K562 (cell line): ENCODE measurements around the gene CMSS1. TPM values are rescaled to one million over a fixed set of nuclear protein-coding genes. Genes with fewer than 3 reads are reported as not detected.
A peak's percentile ranks its signal among the peaks of the same experiment; 100 is the strongest.

Experiments used
- ATAC-seq: fragments of 200-7000 bp; cut with Tn5 transposase; 3 replicates; pipeline ENCODE4 v1.9.1; 2020; ENCODE audit warnings: moderate library complexity
- BruUV-seq: library from RNA; stranded (reverse); fragments of 400-500 nt; replicated peaks from 2 replicates; lab custom pipeline; 2021; lab: Mats Ljungman, UMichigan
- CTCF ChIA-PET: fragments of 300-600 bp; formaldehyde crosslinking; extraction: SDS; loops from one replicate; lab custom pipeline; 2021; ENCODE audit warnings: low intra/inter-chr PET ratio; lab: Yijun Ruan, JAX
- POLR2A ChIA-PET: fragments of 300-600, 350-650 bp; sonication (Branson Sonifier 250); formaldehyde crosslinking; extraction: SDS; loops from one replicate; lab custom pipeline; 2021; ENCODE audit warnings: antibody characterized with exemption, inconsistent platforms; lab: Yijun Ruan, JAX
- DNase-seq, 4 experiments: peaks; one replicate each; pipeline versions ENCODE4 v3.0.0 to v3.0.0-alpha.2; 2011 to 2018; ENCODE audit warnings: low spot score in 3 of 4, mixed read lengths in 3 of 4; ENCODE audit errors: extremely low read depth in 1 of 4
- FAIRE-seq: peaks from 2 replicates; lab custom pipeline; 2011; peaks lifted over from hg19 to GRCh38; lab: Jason Lieb, UNC
- H2AFZ ChIP-seq: 2 replicates; pipeline ENCODE4 v1.6.0; 2011; ENCODE audit warnings: low read depth, low read length, control low read depth, inconsistent platforms
- H3K27ac ChIP-seq: fragments of 200-600 bp; 3 replicates; pipeline ENCODE4 v1.8.0; 2011; ENCODE audit warnings: low read depth, mild to moderate bottlenecking, control low read depth, inconsistent platforms, low read length, moderate library complexity, mixed read lengths; ENCODE audit errors: extremely low read depth
- H3K27me3 ChIP-seq, 2 experiments: fragments of 300-600 bp in 1 of 2; 2 replicates in 1 of 2; 3 replicates in 1 of 2; pipeline versions ENCODE4 v1.6.0 to v1.8.0; 2011; ENCODE audit warnings: inconsistent platforms in 2 of 2, low read length in 2 of 2, mild to moderate bottlenecking in 1 of 2, mixed read lengths in 1 of 2, moderate library complexity in 1 of 2; ENCODE audit not compliant: control insufficient read depth in 2 of 2, insufficient read depth in 2 of 2
- H3K36me3 ChIP-seq: fragments of 300-600 bp; 3 replicates; pipeline ENCODE4 v1.8.0; 2011; ENCODE audit warnings: mild to moderate bottlenecking, low read length, inconsistent platforms; ENCODE audit not compliant: control insufficient read depth, insufficient read depth
- H3K4me1 ChIP-seq, 2 experiments: fragments of 200-600 bp in 1 of 2; replicated peaks in 1 of 2; 2 replicates in 1 of 2; 3 replicates in 1 of 2; pipeline versions ENCODE4 v1.5.1 to v1.8.0; 2011; ENCODE audit warnings: inconsistent platforms in 2 of 2, low read length in 2 of 2, mild to moderate bottlenecking in 1 of 2, mixed read lengths in 1 of 2, moderate library complexity in 1 of 2; ENCODE audit not compliant: control insufficient read depth in 2 of 2, insufficient read depth in 2 of 2
- H3K4me2 ChIP-seq: 2 replicates; pipeline ENCODE4 v1.6.1; 2011; ENCODE audit warnings: low read length, control low read depth, inconsistent platforms, mixed read lengths; ENCODE audit not compliant: insufficient read depth
- H3K4me3 ChIP-seq: fragments of 200-600 bp; sonication (generic), shearing (Covaris generic); 2 replicates; pipeline ENCODE4 v1.5.1; 2016; ENCODE audit warnings: control low read depth, inconsistent platforms
- H3K79me2 ChIP-seq: fragments of 200-600 bp; 3 replicates; pipeline ENCODE4 v1.8.0; 2011; ENCODE audit warnings: low read length, inconsistent platforms; ENCODE audit not compliant: control insufficient read depth, insufficient read depth
- H3K9ac ChIP-seq, 2 experiments: 2 replicates each; pipeline versions ENCODE4 v1.6.0 to v1.6.1; 2011; ENCODE audit warnings: low read depth in 2 of 2, low read length in 2 of 2, control low read depth in 1 of 2, inconsistent platforms in 1 of 2, mild to moderate bottlenecking in 1 of 2, mixed read lengths in 1 of 2; ENCODE audit not compliant: insufficient read depth in 1 of 2
- H3K9me1 ChIP-seq: one replicate; pipeline ENCODE4 v1.6.0; 2011; ENCODE audit warnings: inconsistent platforms, mild to moderate bottlenecking, low read length, moderate library complexity; ENCODE audit not compliant: control insufficient read depth, insufficient read depth
- H3K9me3 ChIP-seq: replicated peaks from 2 replicates; pipeline ENCODE4 v1.5.1; 2011; ENCODE audit warnings: low read depth, low read length, inconsistent platforms; ENCODE audit not compliant: control insufficient read depth, insufficient read depth
- H4K20me1 ChIP-seq: replicated peaks from 2 replicates; pipeline ENCODE4 v1.6.1; 2011; ENCODE audit warnings: low read length, inconsistent platforms, mixed read lengths; ENCODE audit not compliant: control insufficient read depth, insufficient read depth
- DNMT1 ChIP-seq: fragments of 450-650 bp; IDR thresholded peaks from 2 replicates; pipeline ENCODE4 v1.6.1; 2016; ENCODE audit warnings: antibody characterized with exemption, mild to moderate bottlenecking
- ESRRA ChIP-seq: fragments of 450-650 bp; IDR thresholded peaks from 2 replicates; pipeline ENCODE4 v1.6.1; 2014; ENCODE audit warnings: low read depth, mild to moderate bottlenecking, moderate library complexity, borderline replicate concordance
- FOXJ3 ChIP-seq: sonication (generic); formaldehyde crosslinking; IDR thresholded peaks from 2 replicates; pipeline ENCODE4 v1.4.0; 2020; ENCODE audit warnings: mild to moderate bottlenecking, missing genetic modification reagents
- MITF ChIP-seq: IDR thresholded peaks from 2 replicates; pipeline ENCODE4 v1.6.1; 2014; ENCODE audit warnings: antibody characterized with exemption
- PRPF4 ChIP-seq: fragments of 200-400 bp; formaldehyde crosslinking; IDR thresholded peaks from one replicate; pipeline ENCODE4 v1.6.1; 2017; ENCODE audit warnings: low read length, low read depth, mild to moderate bottlenecking; ENCODE audit not compliant: insufficient read depth, poor library complexity, severe bottlenecking
- RBM17 ChIP-seq: fragments of 200-400 bp; formaldehyde crosslinking; IDR thresholded peaks from 2 replicates; pipeline ENCODE4 v1.6.1; 2017; ENCODE audit warnings: low read depth, mild to moderate bottlenecking, low read length, borderline replicate concordance
- ZNF431 ChIP-seq: sonication (generic); formaldehyde crosslinking; IDR thresholded peaks from 2 replicates; pipeline ENCODE4 v1.8.0; 2022; ENCODE audit warnings: mild to moderate bottlenecking, missing genetic modification reagents
- ZNF583 ChIP-seq: fragments of 250-450 bp; sonication (Bioruptor Pico); IDR thresholded peaks from 2 replicates; pipeline ENCODE4 v1.4.0; 2020
- WGBS: fragments of 100-300 bp; shearing (Covaris generic); methylation state at CpG from one replicate; pipeline ENCODE4 v1.1.6; 2016; ENCODE audit warnings: low coverage, mixed read lengths; ENCODE audit not compliant: insufficient coverage; ENCODE audit errors: missing lambda C conversion rate; 5-methylcytosine and 5-hydroxymethylcytosine counted together
- in situ Hi-C: fragments of 300-500 bp; cut with MboI; formaldehyde crosslinking; loops from 4 replicates; pipeline ENCODE4 v1.15.0; 2018; ENCODE audit warnings: inconsistent platforms, mixed read lengths
- intact Hi-C: fragments of 100-400 bp; cut with micrococcal nuclease; formaldehyde crosslinking; loops from 2 replicates; pipeline ENCODE4 v1.14.2; 2022
- polyA plus RNA-seq, 8 experiments: library from polyadenylated mRNA; depleted of rRNA in 4 of 8; stranded (reverse) in 5 of 8; unstranded in 3 of 8; fragments of >200 nt; fragmentation: Nextera tagmentation in 2 of 8; fragmentation: Illumina TruSeq in 1 of 8; extraction: Ambion mirVana in 2 of 8; extraction: Trizol in 1 of 8; gene quantifications; 2 replicates each; pipeline versions ENCODE4 v1.2.1 to v1.2.3, GENCODE V29; 2011 to 2014; ENCODE audit warnings: inconsistent platforms in 1 of 8, missing spikeins in 1 of 8
- total RNA-seq, 7 experiments: library from RNA; depleted of rRNA in 6 of 7; stranded (reverse); fragments of >200 nt in 6 of 7; fragmentation: Illumina TruSeq in 2 of 7; extraction: Trizol in 2 of 7; gene quantifications; 2 replicates each; pipeline versions ENCODE4 v1.2.1 to v1.2.3, GENCODE V29; 2011 to 2021; ENCODE audit warnings: low replicate concordance in 1 of 7

Gene CMSS1
- total and polyA plus RNA-seq, 9 of the 15 experiments (the other 6 are each of a cell fraction or from before 2014, with no cell fraction given): 46.9 to 109 (median 72.3) TPM

GRCh38 chr3:100088735-100089368 lies 271.2 kb downstream of the CMSS1 start:
- Histone ChIP-seq H3K9me3 (no peaks in the 10 kb centered on the region), H3K4me3 (no peak overlapping the region), H3K9ac (no peak overlapping the region), H2AFZ (no peak overlapping the region), H3K4me2 (no peak overlapping the region), H4K20me1 (no peaks in the 10 kb centered on the region), H3K79me2 (peaks cover 5% of the 10 kb centered on the region; the same call in 1 of the 3 replicates), H3K4me1 (peaks cover 10 to 24% of the 10 kb centered on the region in 2 experiments; a peak in 4 of 5 replicates), H3K9me1 (no peaks in the 10 kb centered on the region), H3K36me3 (no peaks in the 10 kb centered on the region), H3K27ac (peak overlapping the region; percentile 49; the same call in 1 of the 3 replicates), H3K27me3 (no peaks in the 10 kb centered on the region)
- CTCF ChIA-PET: no interaction called here
- WGBS: 30% methylated on average over 2 of the region's 2 CpGs
- no peak for ATAC-seq
- FAIRE-seq: no peak
- DNase-seq: no peak
- BruUV-seq: no TSS peak
- in situ Hi-C loops (no loop called here), intact Hi-C loops (no loop called here)
- POLR2A ChIA-PET: interaction anchor here (1.4 to 1.9 kb wide), 3 partner anchors 12 to 172 kb away, joined by 3 to 6 read pairs (median 3); partner anchors contain the start of gene TBC1D23
- TF ChIP-seq PRPF4 (no peak), ZNF583 (CRISPR knock-in tag) (no peak), RBM17 (no peak), FOXJ3 (CRISPR knock-in tag) (no peak), DNMT1 (no peak), MITF (no peak), ESRRA (no peak), ZNF431 (no peak)
